Erythroblast (primary cell): ENCODE data around the gene P2RY14.

Experiments used
- GATA1 ChIP-seq: IDR thresholded peaks from 2 replicates; pipeline ENCODE4 v1.6.1; 2011; ENCODE audit warnings: low read depth, mild to moderate bottlenecking, control low read depth, low read length, moderate library complexity
- POLR2A ChIP-seq: IDR thresholded peaks from 2 replicates; pipeline ENCODE4 v1.6.1; 2011; ENCODE audit warnings: mild to moderate bottlenecking, low read length

DNA sequence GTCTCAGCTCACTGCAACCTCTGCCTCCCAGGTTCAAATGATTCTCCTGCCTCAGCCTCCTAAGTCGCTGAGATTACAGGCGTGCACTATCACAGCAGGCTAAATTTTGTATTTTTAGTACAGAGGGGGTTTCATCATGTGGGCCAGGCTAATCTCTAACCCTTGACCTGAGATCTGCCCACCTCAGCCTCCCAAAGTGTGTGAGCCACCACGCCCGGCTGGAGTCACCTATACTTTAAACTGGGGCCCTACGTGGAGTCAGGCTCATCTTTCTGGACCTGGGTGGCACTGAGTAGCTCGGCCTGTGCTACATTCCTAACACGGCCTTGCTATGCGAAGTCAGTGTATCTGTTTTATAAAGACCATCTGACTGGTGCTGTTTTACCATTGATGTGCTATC, 81.1 kb downstream of the P2RY14 start:
- TF ChIP-seq POLR2A (no peak), GATA1 (no peak)
